GM12865 (cell line): ENCODE results near the gene MACF1.

Source experiments
- DNase-seq: peaks from one replicate; pipeline ENCODE4 v3.0.0; 2010; ENCODE audit warnings: low read depth
- H3K4me3 ChIP-seq: 2 replicates; pipeline ENCODE4 v1.5.1; 2011; ENCODE audit warnings: mild to moderate bottlenecking, low read depth, low read length, control low read depth
- CTCF ChIP-seq: IDR thresholded peaks from 2 replicates; pipeline ENCODE4 v1.5.1; 2011; ENCODE audit warnings: low read length, control low read depth, low read depth, inconsistent platforms; ENCODE audit not compliant: insufficient read depth; ENCODE audit errors: missing control alignments

Gene MACF1

GRCh38 chr1:39431927-39432326, 227.4 kb downstream of the MACF1 start:
- DNase-seq, result peak; percentile 55
- no peak for TF ChIP-seq CTCF
- no peak overlapping the region for H3K4me3 ChIP-seq

GRCh38 chr1:39434797-39435395, 230.4 kb downstream of the MACF1 start:
- DNase-seq, result no peak
- H3K4me3 ChIP-seq, result no peak overlapping the region
- TF ChIP-seq CTCF, result no peak

GRCh38 chr1:39435597-39435996, 231.1 kb downstream of the MACF1 start:
- TF ChIP-seq CTCF, result no peak
- H3K4me3 ChIP-seq, result no peak overlapping the region
- no peak for DNase-seq

GRCh38 chr1:39436842-39437241, 232.3 kb downstream of the MACF1 start:
- no peak for DNase-seq
- TF ChIP-seq CTCF, result no peak
- no peak overlapping the region for H3K4me3 ChIP-seq

GRCh38 chr1:39438042-39438441, 233.5 kb downstream of the MACF1 start:
- no peak overlapping the region for H3K4me3 ChIP-seq
- no peak for TF ChIP-seq CTCF
- DNase-seq, result no peak

- TF ChIP-seq CTCF, result no peak
- DNase-seq, result no peak
- H3K4me3 ChIP-seq, result no peak overlapping the region
These were observed 236.4 kb downstream of the MACF1 start for GRCh38 chr1:39440856-39441255.

GRCh38 chr1:39441797-39442196, 237.3 kb downstream of the MACF1 start:
- no peak overlapping the region for H3K4me3 ChIP-seq
- DNase-seq, result no peak
- no peak for TF ChIP-seq CTCF
